H1 (cell line): ENCODE results near the gene ZNF358. TPM values are rescaled to one million over a fixed set of nuclear protein-coding genes. Genes with fewer than 3 reads are reported as not detected.

Experiments
- CTCF ChIA-PET: fragments of 300-600 bp; sonication (Branson Sonifier 250); formaldehyde crosslinking; loops from one replicate; lab custom pipeline; 2021; ENCODE audit not compliant: partially characterized antibody; lab: Charles Lee
- POLR2A ChIA-PET: fragments of 300-600 bp; sonication (Branson Sonifier 250); formaldehyde crosslinking; loops from one replicate; lab custom pipeline; 2021; ENCODE audit warnings: inconsistent platforms; ENCODE audit not compliant: partially characterized antibody; lab: Charles Lee
- DNase-seq, 2 experiments: peaks; one replicate each; pipeline versions ENCODE4 v3.0.0 to v3.0.0-alpha.2; 2010 to 2022; ENCODE audit warnings: low spot score in 2 of 2, low read depth in 1 of 2, mixed read lengths in 1 of 2
- FAIRE-seq: peaks from 2 replicates; lab custom pipeline; 2011; peaks lifted over from hg19 to GRCh38; lab: Jason Lieb, UNC
- H2AFZ ChIP-seq: 2 replicates; pipeline ENCODE4 v1.8.1; 2012; ENCODE audit warnings: low read length, inconsistent platforms
- H2AK5ac ChIP-seq: 2 replicates; pipeline ENCODE4 v1.6.1; 2013; ENCODE audit warnings: low read depth, low read length
- H2BK120ac ChIP-seq: replicated peaks from 2 replicates; pipeline ENCODE3; 2013; ENCODE audit warnings: low read depth, low read length, inconsistent platforms
- H2BK12ac ChIP-seq: 2 replicates; pipeline ENCODE4 v1.6.1; 2013; ENCODE audit warnings: low read depth, low read length
- H2BK15ac ChIP-seq: 2 replicates; pipeline ENCODE4 v1.6.1; 2013; ENCODE audit warnings: low read length
- H2BK20ac ChIP-seq: 2 replicates; pipeline ENCODE4 v1.6.1; 2013; ENCODE audit warnings: low read length
- H2BK5ac ChIP-seq: 2 replicates; pipeline ENCODE4 v1.6.1; 2013; ENCODE audit warnings: low read depth, low read length
- H3K14ac ChIP-seq: 2 replicates; pipeline ENCODE4 v1.6.1; 2013; ENCODE audit warnings: inconsistent platforms; ENCODE audit not compliant: insufficient read length
- H3K18ac ChIP-seq: 2 replicates; pipeline ENCODE4 v1.6.1; 2013; ENCODE audit warnings: low read length; ENCODE audit errors: extremely low read depth
- H3K23ac ChIP-seq: 2 replicates; pipeline ENCODE4 v1.6.1; 2013; ENCODE audit warnings: inconsistent platforms; ENCODE audit not compliant: insufficient read length
- H3K23me2 ChIP-seq: 2 replicates; pipeline ENCODE4 v1.6.1; 2013; ENCODE audit warnings: low read depth, low read length
- H3K27ac ChIP-seq: 2 replicates; pipeline ENCODE4 v1.6.1; 2011; ENCODE audit warnings: low read depth, low read length, inconsistent platforms
- H3K27me3 ChIP-seq, 4 experiments: replicated peaks in 1 of 4; 1 replicate in 1 of 4; 2 replicates in 3 of 4; pipeline versions ENCODE4 v1.6.1 to v1.8.1; 2011 to 2013; ENCODE audit warnings: low read length in 3 of 4, mild to moderate bottlenecking in 3 of 4, inconsistent platforms in 2 of 4, mixed read lengths in 2 of 4, moderate library complexity in 1 of 4; ENCODE audit not compliant: control insufficient read depth in 3 of 4, insufficient read depth in 3 of 4; ENCODE audit errors: extremely low read depth in 1 of 4
- H3K36me3 ChIP-seq, 4 experiments: 2 replicates each; pipeline versions ENCODE4 v1.6.1 to v1.8.1; 2011 to 2013; ENCODE audit warnings: mild to moderate bottlenecking in 4 of 4, low read length in 3 of 4, moderate library complexity in 2 of 4, control low read depth in 1 of 4, inconsistent platforms in 1 of 4; ENCODE audit not compliant: insufficient read depth in 4 of 4, control insufficient read depth in 2 of 4
- H3K4ac ChIP-seq: replicated peaks from 2 replicates; pipeline ENCODE3; 2013; ENCODE audit warnings: low read length, low read depth, mixed read lengths, inconsistent platforms; ENCODE audit not compliant: insufficient read length
- H3K4me1 ChIP-seq, 4 experiments: replicated peaks in 1 of 4; 1 replicate in 1 of 4; 2 replicates in 3 of 4; pipeline versions ENCODE4 v1.6.1 to v1.8.1; 2011 to 2013; ENCODE audit warnings: low read length in 3 of 4, inconsistent platforms in 2 of 4, mixed read lengths in 1 of 4; ENCODE audit not compliant: insufficient read depth in 4 of 4, control insufficient read depth in 3 of 4
- H3K4me2 ChIP-seq, 2 experiments: 2 replicates each; pipeline versions ENCODE4 v1.6.1 to v1.8.1; 2011 to 2013; ENCODE audit warnings: low read depth in 2 of 2, low read length in 2 of 2, control low read depth in 1 of 2, inconsistent platforms in 1 of 2, mild to moderate bottlenecking in 1 of 2; ENCODE audit not compliant: insufficient read depth in 1 of 2
- H3K4me3 ChIP-seq, 4 experiments: fragments of 200-600, 300-600 bp in 1 of 4; sonication (generic), shearing (Covaris generic), sonication (Bioruptor Twin) in 1 of 4; 2 replicates each; pipeline versions ENCODE4 v1.5.1 to v1.8.1; 2011 to 2016; ENCODE audit warnings: low read length in 4 of 4, low read depth in 3 of 4, control low read depth in 2 of 4, inconsistent platforms in 2 of 4, mild to moderate bottlenecking in 2 of 4, mixed read lengths in 1 of 4, moderate library complexity in 1 of 4; ENCODE audit not compliant: insufficient read depth in 2 of 4; ENCODE audit errors: extremely low read depth in 1 of 4
- H3K56ac ChIP-seq: replicated peaks from 2 replicates; pipeline ENCODE3; 2013; ENCODE audit warnings: low read depth, mild to moderate bottlenecking, mixed read lengths, low read length, inconsistent platforms; ENCODE audit not compliant: insufficient read length
- H3K79me1 ChIP-seq: 2 replicates; pipeline ENCODE4 v1.6.1; 2013; ENCODE audit warnings: low read depth, low read length, control low read depth
- H3K79me2 ChIP-seq, 2 experiments: 2 replicates each; pipeline versions ENCODE4 v1.6.1 to v1.8.1; 2012 to 2013; ENCODE audit warnings: low read length in 2 of 2, mild to moderate bottlenecking in 2 of 2, inconsistent platforms in 1 of 2; ENCODE audit not compliant: insufficient read depth in 2 of 2, control insufficient read depth in 1 of 2
- H3K9ac ChIP-seq, 4 experiments: replicated peaks in 1 of 4; 1 replicate in 1 of 4; 2 replicates in 3 of 4; pipeline versions ENCODE4 v1.6.1 to v1.8.1; 2011 to 2013; ENCODE audit warnings: low read depth in 3 of 4, low read length in 3 of 4, control low read depth in 2 of 4, mild to moderate bottlenecking in 2 of 4, moderate library complexity in 2 of 4, inconsistent platforms in 1 of 4; ENCODE audit errors: extremely low read depth in 1 of 4
- H3K9me3 ChIP-seq, 2 experiments: 2 replicates each; pipeline versions ENCODE4 v1.6.1 to v1.8.1; 2012 to 2013; ENCODE audit warnings: mild to moderate bottlenecking in 2 of 2, moderate library complexity in 2 of 2, control low read depth in 1 of 2, inconsistent platforms in 1 of 2, low read depth in 1 of 2, low read length in 1 of 2, mixed read lengths in 1 of 2; ENCODE audit not compliant: insufficient read depth in 2 of 2
- H4K20me1 ChIP-seq, 2 experiments: replicated peaks in 1 of 2; 2 replicates each; pipeline versions ENCODE3 to v1.8.1; 2011 to 2013; ENCODE audit warnings: inconsistent platforms in 2 of 2, low read length in 2 of 2, mild to moderate bottlenecking in 1 of 2; ENCODE audit not compliant: insufficient read depth in 2 of 2, control insufficient read depth in 1 of 2
- H4K5ac ChIP-seq: 2 replicates; pipeline ENCODE4 v1.6.1; 2013; ENCODE audit warnings: low read length, low read depth, mixed read lengths, inconsistent platforms; ENCODE audit not compliant: insufficient read length
- H4K8ac ChIP-seq: 2 replicates; pipeline ENCODE4 v1.8.0; 2013; ENCODE audit warnings: mild to moderate bottlenecking, moderate library complexity, low read length, inconsistent platforms; ENCODE audit not compliant: insufficient read depth; ENCODE audit errors: extremely low read depth
- H4K91ac ChIP-seq: replicated peaks from 2 replicates; pipeline ENCODE3; 2013; ENCODE audit warnings: low read length, mixed read lengths, inconsistent platforms; ENCODE audit not compliant: insufficient read length
- BCL11A ChIP-seq, 2 experiments: IDR thresholded peaks; one replicate each; pipeline ENCODE4 v1.6.1; 2011; ENCODE audit warnings: low read depth in 2 of 2, low read length in 2 of 2, mild to moderate bottlenecking in 2 of 2
- CBX5 ChIP-seq: fragments of 300-800, 300-1000 bp; sonication (generic); IDR thresholded peaks from 2 replicates; pipeline ENCODE4 v1.7.1; 2016; ENCODE audit warnings: antibody characterized with exemption, low read length, low read depth
- E2F6 ChIP-seq: IDR thresholded peaks from 2 replicates; pipeline ENCODE4 v1.6.1; 2012; ENCODE audit warnings: inconsistent platforms
- EGR1 ChIP-seq: IDR thresholded peaks from 2 replicates; pipeline ENCODE4 v1.6.1; 2011; ENCODE audit warnings: low read depth, low read length, borderline replicate concordance
- POU5F1 ChIP-seq: IDR thresholded peaks from 2 replicates; pipeline ENCODE4 v1.6.1; 2011; ENCODE audit warnings: low read depth, mild to moderate bottlenecking, low read length, moderate library complexity
- RFX5 ChIP-seq: IDR thresholded peaks from 2 replicates; pipeline ENCODE4 v1.6.1; 2011; ENCODE audit warnings: low read depth, low read length, improper control_type of control experiment, borderline replicate concordance
- SAP30 ChIP-seq: fragments of 300-600 bp; sonication (generic); IDR thresholded peaks from 2 replicates; pipeline ENCODE4 v1.7.1; 2012; ENCODE audit warnings: low read length, moderate library complexity, mild to moderate bottlenecking, inconsistent platforms; ENCODE audit not compliant: insufficient read depth, insufficient replicate concordance
- WGBS, 2 experiments: shearing (Covaris generic) in 1 of 2; methylation state at CpG; one replicate each; pipeline versions ENCODE4 v1.1.6 to v1.1.7; 2013 to 2015; ENCODE audit warnings: low lambda C conversion rate in 2 of 2, mixed read lengths in 2 of 2, inconsistent platforms in 1 of 2, low coverage in 1 of 2, missing lambda C conversion rate in 1 of 2; ENCODE audit not compliant: insufficient replicate concordance in 2 of 2, insufficient coverage in 1 of 2, insufficient read length in 1 of 2; ENCODE audit errors: extremely low coverage in 1 of 2, missing lambda C conversion rate in 1 of 2; 5-methylcytosine and 5-hydroxymethylcytosine counted together
- polyA plus RNA-seq, 7 experiments: library from polyadenylated mRNA; depleted of rRNA in 3 of 7; stranded (reverse) in 5 of 7; unstranded in 2 of 7; fragments of >200 nt in 5 of 7; fragments of 200-250 nt in 2 of 7; gene quantifications; 1 replicate in 5 of 7; 2 replicates in 1 of 7; 4 replicates in 1 of 7; pipeline versions ENCODE4 v1.2.1 to v1.2.3, GENCODE V29; 2011 to 2013; ENCODE audit warnings: missing spikeins in 2 of 7, mixed read lengths in 2 of 7
- total RNA-seq: library from RNA; stranded (reverse); fragmentation: NEBNext Ultra II Directional; extraction: Animal tissue kit (Norgen Biotek cat#: 25700); gene quantifications from 2 replicates; pipeline ENCODE4 v1.2.1, GENCODE V29; 2021

ZNF358 gene
- total and polyA plus RNA-seq, 2 of the 8 experiments (the other 6 are each of a cell fraction or from before 2014, with no cell fraction given): 40.0 to 60.3 TPM

- Histone ChIP-seq H3K36me3 (peaks cover 0 to 7% (median 3%) of the 10 kb centered on the region in 4 experiments; a peak in 1 of 8 replicates), H2AK5ac (no peak overlapping the region), H2BK20ac (no peak overlapping the region), H3K4me3 (no peak overlapping the region), H3K56ac (no peak overlapping the region), H3K4me1 (peaks cover 0 to 16% (median 7%) of the 10 kb centered on the region in 4 experiments; a peak in 5 of 7 replicates), H3K27ac (no peak overlapping the region), H3K9ac (no peak overlapping the region), H3K4me2 (no peak overlapping the region), H4K20me1 (peaks cover 1 to 2% of the 10 kb centered on the region in 2 experiments), H3K23me2 (peaks cover 13% of the 10 kb centered on the region), H3K23ac (no peak overlapping the region), H3K79me1 (peaks cover 5% of the 10 kb centered on the region; the same call in 1 of the 2 replicates), H2AFZ (no peak overlapping the region), H3K4ac (no peak overlapping the region), H3K27me3 (no peaks in the 10 kb centered on the region), H3K18ac (no peak overlapping the region), H3K14ac (no peak overlapping the region), H2BK12ac (no peak overlapping the region), H3K9me3 (no peaks in the 10 kb centered on the region), H4K5ac (no peak overlapping the region), H4K91ac (no peak overlapping the region), H2BK5ac (no peak overlapping the region), H2BK120ac (no peak overlapping the region), H2BK15ac (no peak overlapping the region), H4K8ac (no peak overlapping the region), H3K79me2 (peaks cover 0 to 11% of the 10 kb centered on the region in 2 experiments; a peak in 1 of 4 replicates)
- ChIA-PET POLR2A (interaction anchor here (1.1 to 7.0 kb wide), 4 partner anchors 9 to 22 kb away, joined by 3 to 80 read pairs (median 4); partner anchors contain the start of gene PNPLA6), CTCF (interaction anchor here (0.7 to 2.3 kb wide), 2 partner anchors 13 to 15 kb away, joined by 3 to 6 read pairs; partner anchors contain the start of gene PNPLA6)
- no peak for DNase-seq
- WGBS, 2 experiments: 97% methylated on average over 55 of the region's 74 CpGs; no CpG with 5 or more reads in 1 of the 2 experiments
- TF ChIP-seq SAP30 (no peak), E2F6 (no peak), CBX5 (no peak), BCL11A (IDR thresholded peaks at IDR 0.05; ENCODE audit: low read depth in 2 of 2, low read length in 2 of 2) (no peak), RFX5 (no peak), POU5F1 (no peak), EGR1 (no peak)
- no peak for FAIRE-seq
Observed at GRCh38 chr19:7519361-7520130, 3.6 kb downstream of the ZNF358 start.
